Caco-2 (cell line): ENCODE data around the gene MUC5AC. TPM values are rescaled to one million over a fixed set of nuclear protein-coding genes. Genes with fewer than 3 reads are reported as not detected.

Experiments
- BruUV-seq: library from RNA; stranded (reverse); fragments of 400-500 nt; replicated peaks from 2 replicates; lab custom pipeline; 2021; lab: Mats Ljungman, UMichigan
- CTCF ChIA-PET: fragments of 300-600 bp; sonication (Branson Sonifier 250); formaldehyde crosslinking; loops from one replicate; lab custom pipeline; 2022; ENCODE audit warnings: antibody characterized with exemption; lab: Charles Lee
- POLR2A ChIA-PET: fragments of 300-600 bp; sonication (Branson Sonifier 250); formaldehyde crosslinking; loops from one replicate; lab custom pipeline; 2022; ENCODE audit warnings: antibody characterized with exemption; lab: Charles Lee
- DNase-seq, 2 experiments: peaks; one replicate each; pipeline versions ENCODE4 v3.0.0 to v3.0.0-alpha.2; 2020 to 2022
- H3K27me3 ChIP-seq: replicated peaks from 2 replicates; pipeline ENCODE4 v1.6.0; 2011; ENCODE audit warnings: low read length; ENCODE audit not compliant: control insufficient read depth, insufficient read depth
- H3K36me3 ChIP-seq: 2 replicates; pipeline ENCODE4 v1.5.1; 2011; ENCODE audit warnings: low read length; ENCODE audit not compliant: control insufficient read depth, insufficient read depth
- H3K4me1 ChIP-seq: fragments of 250-450 bp; sonication (Bioruptor Pico); 2 replicates; pipeline ENCODE4 v1.5.1; 2020; ENCODE audit warnings: mild to moderate bottlenecking
- H3K4me3 ChIP-seq: 2 replicates; pipeline ENCODE4 v1.5.1; 2011; ENCODE audit warnings: low read depth, mild to moderate bottlenecking, control low read depth, low read length
- H3K9me3 ChIP-seq: fragments of 250-450 bp; sonication (Bioruptor Pico); 2 replicates; pipeline ENCODE4 v1.5.1; 2020; ENCODE audit warnings: mild to moderate bottlenecking, moderate library complexity
- H3K27ac Mint-ChIP-seq: one replicate; pipeline ENCODE4 v1.8.0; 2022; ENCODE audit warnings: mixed read lengths; ENCODE audit not compliant: unreplicated experiment
- H3K27me3 Mint-ChIP-seq: one replicate; pipeline ENCODE4 v1.8.0; 2022; ENCODE audit warnings: mixed read lengths; ENCODE audit not compliant: insufficient read depth, unreplicated experiment
- H3K36me3 Mint-ChIP-seq: one replicate; pipeline ENCODE4 v1.8.0; 2022; ENCODE audit warnings: mild to moderate bottlenecking, mixed read lengths; ENCODE audit not compliant: insufficient read depth, unreplicated experiment
- H3K4me1 Mint-ChIP-seq: one replicate; pipeline ENCODE4 v1.8.0; 2022; ENCODE audit warnings: low read depth, mixed read lengths; ENCODE audit not compliant: unreplicated experiment
- H3K4me3 Mint-ChIP-seq: one replicate; pipeline ENCODE4 v1.8.0; 2022; ENCODE audit warnings: mild to moderate bottlenecking, moderate library complexity, mixed read lengths; ENCODE audit not compliant: unreplicated experiment
- H3K9me3 Mint-ChIP-seq: one replicate; pipeline ENCODE4 v1.8.0; 2022; ENCODE audit warnings: mixed read lengths; ENCODE audit not compliant: unreplicated experiment
- CTCF ChIP-seq, 2 experiments: fragments of 200-600 bp in 1 of 2; IDR thresholded peaks; 1 replicate in 1 of 2; 2 replicates in 1 of 2; pipeline versions ENCODE4 v1.5.1 to v1.8.0; 2011 to 2022; ENCODE audit warnings: antibody characterized with exemption in 1 of 2, control low read depth in 1 of 2, inconsistent platforms in 1 of 2, low read depth in 1 of 2, low read length in 1 of 2, mild to moderate bottlenecking in 1 of 2, moderate library complexity in 1 of 2; ENCODE audit not compliant: insufficient read depth in 1 of 2, severe bottlenecking in 1 of 2, unreplicated experiment in 1 of 2
- intact Hi-C: fragments of 100-400 bp; cut with micrococcal nuclease; formaldehyde crosslinking; loops from one replicate; pipeline ENCODE4 v1.10.0; 2022; ENCODE audit not compliant: unreplicated experiment
- total RNA-seq: library from RNA; stranded (reverse); gene quantifications from 2 replicates; pipeline ENCODE4 v1.2.3, GENCODE V29; 2022

The MUC5AC gene
- total RNA-seq, 1 experiment from 2014 or later = 0.25 TPM

GRCh38 chr11:1123970-1124369 lies 33.8 kb upstream of the MUC5AC start:
- intact Hi-C loops = no loop called here
- H3K4me3 ChIP-seq = no peak overlapping the region
- H3K36me3 ChIP-seq = no peaks in the 10 kb centered on the region
- Mint-ChIP-seq H3K4me3 (no peak overlapping the region), H3K27ac (no peak overlapping the region), H3K9me3 (peaks cover 16% of the 10 kb centered on the region), H3K36me3 (no peaks in the 10 kb centered on the region), H3K27me3 (peaks cover 14% of the 10 kb centered on the region), H3K4me1 (no peaks in the 10 kb centered on the region)
- no TSS peak for BruUV-seq
- H3K4me1 ChIP-seq = no peaks in the 10 kb centered on the region
- ChIA-PET CTCF (no interaction called here), POLR2A (no interaction called here)
- H3K9me3 ChIP-seq = no peaks in the 10 kb centered on the region
- no peak for DNase-seq
- no peaks in the 10 kb centered on the region for H3K27me3 ChIP-seq
- no peak for TF ChIP-seq CTCF (IDR thresholded peaks at IDR 0.05; ENCODE audit: insufficient read depth in 1 of 2, low read depth in 1 of 2, low read length in 1 of 2, severe bottlenecking in 1 of 2, unreplicated experiment in 1 of 2)

GRCh38 chr11:1125803-1126202 lies 31.9 kb upstream of the MUC5AC start:
- TF ChIP-seq CTCF (IDR thresholded peaks at IDR 0.05; ENCODE audit: insufficient read depth in 1 of 2, low read depth in 1 of 2, low read length in 1 of 2, severe bottlenecking in 1 of 2, unreplicated experiment in 1 of 2) = no peak
- Mint-ChIP-seq H3K4me1 (no peaks in the 10 kb centered on the region), H3K27me3 (peaks cover 14% of the 10 kb centered on the region), H3K27ac (no peak overlapping the region), H3K36me3 (no peaks in the 10 kb centered on the region), H3K4me3 (no peak overlapping the region), H3K9me3 (peaks cover 16% of the 10 kb centered on the region)
- no peak for DNase-seq
- CTCF ChIA-PET = no interaction called here
- Histone ChIP-seq H3K4me3 (no peak overlapping the region), H3K27me3 (no peaks in the 10 kb centered on the region), H3K36me3 (no peaks in the 10 kb centered on the region), H3K9me3 (no peaks in the 10 kb centered on the region), H3K4me1 (no peaks in the 10 kb centered on the region)
- POLR2A ChIA-PET = no interaction called here
- BruUV-seq = no TSS peak
- intact Hi-C loops = no loop called here

GRCh38 chr11:1126491-1126926 lies 31.2 kb upstream of the MUC5AC start:
- CTCF ChIA-PET = no interaction called here
- intact Hi-C loops = no loop called here
- H3K27me3 ChIP-seq = no peaks in the 10 kb centered on the region

More at GRCh38 chr11:1126491-1126926, 31.2 kb upstream of the MUC5AC start:
- Histone ChIP-seq H3K4me3 (no peak overlapping the region), H3K36me3 (no peaks in the 10 kb centered on the region), H3K9me3 (no peaks in the 10 kb centered on the region), H3K4me1 (no peaks in the 10 kb centered on the region)
- Mint-ChIP-seq H3K36me3 (no peaks in the 10 kb centered on the region), H3K27me3 (peaks cover 14% of the 10 kb centered on the region), H3K27ac (no peak overlapping the region), H3K4me3 (no peak overlapping the region), H3K9me3 (peaks cover 16% of the 10 kb centered on the region), H3K4me1 (no peaks in the 10 kb centered on the region)
- DNase-seq = no peak
- BruUV-seq = no TSS peak
- POLR2A ChIA-PET = no interaction called here
- no peak for TF ChIP-seq CTCF (IDR thresholded peaks at IDR 0.05; ENCODE audit: insufficient read depth in 1 of 2, low read depth in 1 of 2, low read length in 1 of 2, severe bottlenecking in 1 of 2, unreplicated experiment in 1 of 2)
